Jurkat, Clone E6-1 (cell line): ENCODE measurements around the gene MYL7.

Experiments used
- DNase-seq: peaks from one replicate; pipeline ENCODE4 v3.0.0-alpha.2; 2011; ENCODE audit warnings: low read depth, low spot score
- H3K4me3 ChIP-seq: 2 replicates; pipeline ENCODE4 v1.5.1; 2011; ENCODE audit warnings: mild to moderate bottlenecking, low read length, control low read depth, moderate library complexity

Gene MYL7

GRCh38 chr7:44116789-44117666, 24.1 kb downstream of the MYL7 start:
- no peak overlapping the region for H3K4me3 ChIP-seq
- DNase-seq = peak; percentile 65

GRCh38 chr7:44116087-44116788, 24.9 kb downstream of the MYL7 start:
- no peak for DNase-seq
- no peak overlapping the region for H3K4me3 ChIP-seq

- no peak overlapping the region for H3K4me3 ChIP-seq
- DNase-seq = no peak
Observed at GRCh38 chr7:44114586-44115310, 26.4 kb downstream of the MYL7 start.

GRCh38 chr7:44113764-44114354, 27.3 kb downstream of the MYL7 start:
- DNase-seq = no peak
- H3K4me3 ChIP-seq = no peak overlapping the region

GRCh38 chr7:44112997-44113763, 28.0 kb downstream of the MYL7 start:
- DNase-seq = no peak
- H3K4me3 ChIP-seq = no peak overlapping the region

GRCh38 chr7:44112231-44112996, 28.7 kb downstream of the MYL7 start:
- no peak for DNase-seq
- H3K4me3 ChIP-seq = no peak overlapping the region

- no peak overlapping the region for H3K4me3 ChIP-seq
- DNase-seq = no peak
Observed at GRCh38 chr7:44111761-44112160, 29.4 kb downstream of the MYL7 start.

- H3K4me3 ChIP-seq = no peak overlapping the region
- no peak for DNase-seq
Observed at GRCh38 chr7:44110719-44111635, 30.2 kb downstream of the MYL7 start.

GRCh38 chr7:44109991-44110390, 31.1 kb downstream of the MYL7 start:
- H3K4me3 ChIP-seq = no peak overlapping the region

GRCh38 chr7:44108768-44109750, 32.1 kb downstream of the MYL7 start:
- DNase-seq = no peak
- H3K4me3 ChIP-seq = no peak overlapping the region

More at GRCh38 chr7:44109991-44110390, 31.1 kb downstream of the MYL7 start:
- DNase-seq = no peak

- no peak for DNase-seq
- no peak overlapping the region for H3K4me3 ChIP-seq
Observed at GRCh38 chr7:44107961-44108767, 33.0 kb downstream of the MYL7 start.

- H3K4me3 ChIP-seq = no peak overlapping the region
- DNase-seq = no peak
Observed at GRCh38 chr7:44107116-44107960, 33.8 kb downstream of the MYL7 start.

- peak overlapping the region; percentile 92 for H3K4me3 ChIP-seq
- no peak for DNase-seq
Observed at GRCh38 chr7:44106311-44107065, 34.6 kb downstream of the MYL7 start.

- peak overlapping the region; percentile 92 for H3K4me3 ChIP-seq
- no peak for DNase-seq
Observed at GRCh38 chr7:44105832-44106231, 35.3 kb downstream of the MYL7 start.
